Measurements from ENCODE around the gene RGS12.

The RGS12 gene

GRCh38 chr4:3255611-3256186, 37.1 kb upstream of the RGS12 start:
- no peak for DNase-seq

DNA sequence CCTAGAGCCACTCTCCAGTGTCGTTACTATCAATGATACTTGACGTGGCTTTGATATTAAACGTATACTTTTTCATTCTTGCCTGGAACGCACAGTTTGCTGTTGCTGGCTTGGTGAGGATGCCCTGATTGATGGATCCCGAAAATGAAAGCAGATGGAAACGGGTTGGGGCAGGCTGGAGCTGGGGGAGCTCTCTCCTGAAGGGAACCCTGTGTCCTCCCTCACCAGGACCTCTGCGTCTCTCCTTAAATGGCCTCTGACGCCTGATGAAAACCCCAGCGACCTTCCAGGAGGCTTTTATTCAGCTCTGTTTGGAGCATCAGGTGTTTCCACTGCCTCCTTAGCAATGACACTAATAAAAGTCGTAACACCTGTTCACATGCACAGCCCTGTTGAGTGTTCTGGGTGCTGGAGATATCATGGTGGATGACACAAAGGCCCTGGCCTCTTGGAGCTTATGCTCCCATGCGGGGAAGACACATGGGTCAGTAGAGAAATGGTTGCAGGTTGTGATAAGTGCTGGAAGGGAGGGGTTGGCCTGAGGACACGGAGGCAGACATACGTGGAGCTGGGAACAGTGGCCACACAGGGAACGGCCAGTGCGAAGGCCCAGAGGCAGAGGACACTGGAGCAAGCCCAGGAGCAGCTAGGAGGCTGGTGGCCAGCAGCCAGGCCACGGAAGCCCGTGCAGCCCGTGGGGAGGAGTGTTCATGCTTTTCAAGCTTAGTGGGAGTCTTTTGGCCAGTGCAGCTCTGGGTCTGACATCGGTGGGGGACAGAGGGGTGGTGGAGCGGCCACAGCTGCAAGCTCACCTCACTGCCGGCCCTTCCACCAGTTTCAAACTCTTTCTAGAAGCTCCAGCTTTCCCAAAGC, 36.4 kb upstream of the RGS12 start:
- no peak for DNase-seq

DNA sequence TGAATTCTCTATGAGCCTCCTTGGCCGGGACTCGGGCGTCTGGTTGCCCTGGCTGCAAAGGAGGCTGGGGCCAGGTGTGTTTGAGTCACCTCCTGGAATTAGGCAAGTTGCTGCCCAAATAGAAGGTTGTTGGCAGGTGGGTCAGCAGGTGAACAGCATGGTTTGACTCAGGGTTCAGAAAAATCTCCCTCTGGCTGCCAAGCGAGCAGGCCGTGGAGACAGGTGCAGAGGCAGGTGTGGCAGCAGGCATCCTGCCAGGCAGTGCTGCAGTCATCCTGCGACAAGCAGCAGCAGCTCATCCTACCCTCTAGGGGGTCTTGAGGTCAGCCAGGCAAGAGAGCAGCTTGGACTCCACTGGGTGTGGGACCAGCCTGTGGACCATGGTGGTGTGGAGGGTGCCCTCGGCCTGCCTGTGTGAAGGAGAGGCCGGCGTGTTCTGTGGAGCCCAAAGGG, 35.7 kb upstream of the RGS12 start:
- no peak for DNase-seq

DNA sequence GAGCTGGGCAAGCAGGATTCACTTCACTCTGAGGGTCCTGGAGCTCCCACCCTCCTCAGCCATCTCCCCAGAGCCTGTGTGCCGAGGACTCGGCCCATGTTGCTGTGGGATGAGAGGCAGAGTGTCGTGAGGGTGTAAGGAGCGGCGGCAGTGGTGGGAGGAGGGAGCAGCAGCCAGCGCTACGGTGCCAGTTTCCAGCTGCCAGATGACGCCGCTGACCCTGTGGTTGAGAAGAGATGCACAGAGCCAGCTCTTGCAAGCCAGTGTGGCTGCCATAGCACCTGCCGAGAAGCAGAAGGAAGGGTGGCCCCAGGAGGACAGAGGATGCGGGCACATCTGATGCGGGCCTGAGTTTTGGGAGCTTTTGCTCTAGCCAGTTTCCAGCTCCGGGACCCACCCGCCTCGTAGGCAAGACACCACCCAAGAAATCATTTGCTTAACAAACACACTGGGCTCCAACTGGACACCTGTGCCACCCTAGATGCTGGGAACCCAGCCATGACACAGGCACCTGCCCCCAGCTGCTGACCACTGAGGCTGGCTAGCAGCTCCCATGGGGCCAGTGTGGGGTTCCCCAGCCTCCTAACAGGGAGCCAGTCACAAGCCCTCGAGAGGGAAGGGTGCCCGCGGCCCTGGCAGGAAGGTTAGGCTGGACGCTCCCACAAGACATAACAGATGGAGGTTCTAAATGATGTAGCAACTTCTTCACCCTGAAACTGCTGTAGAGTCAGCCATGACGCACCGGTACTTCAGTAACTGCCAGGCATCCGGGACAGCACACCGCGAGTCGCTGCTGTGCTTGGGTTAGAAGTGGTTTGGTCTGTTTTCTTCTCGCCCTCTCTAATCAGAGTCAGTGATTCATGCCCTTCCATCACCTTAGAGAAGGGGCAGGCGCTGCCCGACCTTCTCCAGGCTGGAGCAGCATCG, 35.0 kb upstream of the RGS12 start:
- no peak for DNase-seq

DNA sequence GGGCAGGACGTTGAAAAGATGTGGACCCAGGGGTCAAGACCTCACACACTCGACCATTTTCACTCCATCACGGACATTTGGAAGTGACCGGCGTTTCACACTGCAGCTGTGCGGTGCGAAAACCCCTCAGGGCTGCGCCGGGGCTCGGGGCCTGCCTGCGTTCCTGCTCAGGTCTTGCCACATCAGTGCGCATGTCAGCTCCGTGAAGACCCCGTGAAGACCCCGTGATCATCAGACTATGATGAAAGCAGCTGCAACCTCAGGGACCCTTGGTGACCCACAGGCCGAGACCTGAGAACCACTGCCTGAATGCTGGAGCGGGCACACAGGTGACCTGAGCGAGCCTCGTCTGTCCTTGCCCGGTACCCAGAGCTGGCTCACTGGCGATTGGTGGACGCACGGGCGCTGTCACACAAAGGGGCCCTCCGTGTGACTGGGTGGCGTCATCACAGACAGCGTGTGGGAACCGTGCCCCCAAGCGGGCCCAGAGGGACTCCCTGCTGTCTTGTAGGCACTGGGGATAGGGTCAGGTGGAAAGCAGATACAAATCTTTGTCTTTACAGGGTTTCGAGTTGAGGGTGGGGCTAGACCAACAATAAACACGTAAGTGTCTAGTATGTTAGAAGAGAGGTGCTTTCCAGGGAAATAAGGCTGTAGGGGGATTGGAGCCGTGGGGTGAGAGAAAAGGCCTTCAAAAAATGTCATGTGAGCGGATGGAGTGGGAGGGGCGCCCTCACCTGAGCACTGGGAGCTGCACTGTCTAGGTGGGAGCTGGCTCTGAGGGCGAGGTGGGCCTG, 31.2 kb upstream of the RGS12 start:
- no peak for DNase-seq

DNA sequence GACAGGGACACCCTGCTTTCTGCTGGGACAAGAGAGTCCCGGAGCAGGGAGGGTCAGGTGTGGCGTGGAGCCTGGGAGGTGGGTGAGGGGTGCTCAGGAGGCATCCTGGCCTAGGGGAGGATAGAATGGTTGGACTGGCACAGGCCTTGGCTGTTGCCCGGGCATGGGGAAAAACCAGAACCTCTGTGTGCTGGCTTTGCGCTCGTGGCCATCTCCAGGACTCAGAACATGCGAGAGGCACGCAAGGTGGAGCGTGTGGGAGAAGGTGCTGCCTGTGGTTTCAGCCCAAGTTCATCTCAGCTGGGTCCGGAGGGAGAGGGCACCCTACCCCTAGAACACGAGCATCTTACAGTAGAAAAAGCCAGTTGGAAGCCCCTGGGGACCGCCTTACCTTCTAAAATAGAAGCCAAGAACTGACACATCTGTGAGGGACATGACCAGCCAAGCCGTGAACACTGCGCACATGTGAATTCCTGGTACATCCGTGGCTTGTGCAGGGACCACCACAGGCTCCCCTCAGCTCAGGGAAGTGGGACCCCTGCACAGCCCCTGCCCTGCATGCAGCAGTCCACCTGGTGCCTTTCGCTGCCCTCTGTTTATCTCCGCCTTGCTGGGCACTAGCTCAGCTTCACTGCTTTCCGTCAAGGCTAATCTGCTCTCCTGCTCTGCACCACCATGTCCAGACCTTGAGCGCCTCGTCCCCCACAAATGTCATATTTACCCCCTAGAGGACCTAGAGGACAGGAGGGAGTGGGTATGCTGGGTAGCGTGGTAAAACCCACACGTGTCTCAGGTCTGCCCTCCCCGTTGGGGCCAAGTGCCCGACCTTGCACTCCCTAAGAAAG, 30.4 kb upstream of the RGS12 start:
- DNase-seq = no peak

DNA sequence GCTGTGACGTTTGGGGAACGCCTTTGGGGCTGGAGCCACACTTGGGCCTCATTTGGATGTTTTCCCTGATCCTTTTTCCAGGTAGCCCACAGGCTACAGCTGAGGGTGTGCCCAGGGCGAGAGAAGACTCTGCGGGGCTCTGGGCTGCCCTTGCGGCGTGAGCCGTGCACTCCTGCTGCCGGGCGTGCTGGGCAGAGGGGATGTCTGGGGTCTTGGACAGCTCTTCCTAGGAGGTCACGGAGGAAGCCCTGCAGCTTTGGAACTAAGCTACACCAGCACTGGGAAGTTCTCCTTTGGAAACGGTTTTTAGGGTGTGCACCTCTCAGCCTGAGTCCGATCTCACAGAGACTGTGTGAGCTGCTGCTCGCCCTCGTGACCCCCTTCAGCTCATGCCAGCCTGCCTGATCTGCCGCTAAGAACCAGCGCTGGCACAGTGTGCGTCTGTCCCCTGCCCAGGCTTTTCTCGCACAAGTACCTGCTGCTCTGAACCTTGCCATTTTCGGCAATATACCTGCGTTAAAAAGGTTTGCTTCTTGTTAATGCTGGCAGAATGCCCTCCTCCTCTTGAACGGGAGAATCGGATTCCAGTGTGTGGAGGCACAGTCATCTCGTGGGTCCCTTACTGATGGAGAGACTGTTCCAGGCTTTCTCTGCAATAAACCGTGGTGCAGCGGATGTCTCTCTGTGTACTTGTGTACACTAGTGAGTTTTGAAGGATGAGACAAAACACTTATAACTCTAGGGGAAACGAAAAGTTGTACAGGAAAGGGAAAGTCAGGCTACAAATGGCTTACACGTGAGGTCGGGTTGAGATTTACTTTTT, 29.6 kb upstream of the RGS12 start:
- no peak for DNase-seq

DNA sequence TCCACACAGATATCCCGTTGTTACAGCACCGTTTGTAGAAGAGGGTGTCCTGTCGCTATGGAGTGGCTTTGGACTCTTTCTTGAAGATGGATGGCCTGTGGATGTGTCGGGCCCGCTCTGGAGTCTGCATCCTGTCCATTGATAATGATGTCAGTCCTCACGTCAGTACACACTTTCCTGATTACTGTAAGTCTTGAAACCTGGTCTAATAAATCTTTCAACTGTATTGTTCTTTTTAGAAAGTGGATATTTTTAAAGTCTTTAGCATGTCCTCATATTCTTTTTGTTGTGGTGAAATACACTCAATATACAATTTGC, 29.0 kb upstream of the RGS12 start:
- DNase-seq = no peak

DNA sequence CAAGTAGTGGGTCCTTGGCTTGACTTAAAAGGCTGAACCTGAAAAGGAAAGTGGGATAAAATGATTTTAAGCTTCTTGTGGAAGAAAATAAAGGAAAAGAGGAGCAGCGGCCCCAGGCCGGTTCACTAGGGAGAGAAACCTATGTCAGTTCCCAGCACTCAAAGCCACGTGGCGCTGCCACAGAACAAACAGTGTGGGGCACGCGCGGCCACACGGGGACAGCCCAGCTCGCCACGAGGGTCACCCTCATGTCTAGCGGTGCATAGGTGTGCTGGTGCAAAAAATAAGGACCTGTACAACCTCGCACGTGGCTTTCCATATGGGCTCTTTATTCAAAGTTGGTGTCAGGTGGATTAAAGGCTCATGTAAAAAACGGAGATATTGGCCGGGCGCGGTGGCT, 26.7 kb upstream of the RGS12 start:
- no peak for DNase-seq

DNA sequence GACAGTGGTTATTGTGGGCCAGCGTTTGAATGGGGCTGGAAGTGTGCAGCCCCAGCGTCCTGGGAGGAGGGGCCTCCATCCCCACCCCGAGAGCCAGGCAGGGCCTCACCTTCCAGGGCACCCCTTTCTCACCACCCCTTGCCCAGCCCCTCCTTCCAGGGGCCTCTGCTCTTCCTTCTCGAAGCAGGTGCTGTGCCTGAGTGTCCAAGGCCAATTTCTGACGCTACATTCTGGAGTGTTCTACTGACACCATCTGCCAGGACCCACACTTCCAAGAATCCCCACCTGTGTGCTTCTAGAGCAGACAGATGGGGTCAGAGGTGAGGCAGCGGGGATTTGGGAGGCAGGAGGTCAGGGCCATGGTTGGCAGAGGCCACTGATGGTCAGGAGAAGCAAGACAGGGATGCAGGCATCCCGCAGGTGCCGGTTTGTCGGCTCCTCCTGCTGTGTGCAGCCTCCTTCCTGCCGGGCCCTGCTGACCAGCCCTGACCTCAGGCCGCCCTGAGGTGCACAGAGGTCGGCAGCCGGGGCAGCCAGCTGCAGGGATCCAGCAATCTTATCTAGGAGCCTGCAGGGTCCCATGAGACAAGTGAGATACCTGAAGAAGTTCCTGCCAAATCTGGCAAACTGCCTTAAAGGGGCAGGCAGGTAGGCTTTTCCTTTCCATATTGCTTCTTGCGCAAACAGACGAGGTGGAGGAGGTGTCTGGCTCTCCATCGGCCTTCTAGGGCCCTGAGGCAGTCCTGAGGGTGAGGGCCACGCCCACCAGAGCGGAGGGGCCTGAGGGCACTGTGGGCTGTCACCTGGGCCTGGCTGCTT, 25.0 kb upstream of the RGS12 start:
- DNase-seq = no peak

GRCh38 chr4:3268395-3269104, 24.3 kb upstream of the RGS12 start:
- no peak for DNase-seq

- DNase-seq = no peak
These were observed 23.5 kb upstream of the RGS12 start for GRCh38 chr4:3269105-3269927.

DNA sequence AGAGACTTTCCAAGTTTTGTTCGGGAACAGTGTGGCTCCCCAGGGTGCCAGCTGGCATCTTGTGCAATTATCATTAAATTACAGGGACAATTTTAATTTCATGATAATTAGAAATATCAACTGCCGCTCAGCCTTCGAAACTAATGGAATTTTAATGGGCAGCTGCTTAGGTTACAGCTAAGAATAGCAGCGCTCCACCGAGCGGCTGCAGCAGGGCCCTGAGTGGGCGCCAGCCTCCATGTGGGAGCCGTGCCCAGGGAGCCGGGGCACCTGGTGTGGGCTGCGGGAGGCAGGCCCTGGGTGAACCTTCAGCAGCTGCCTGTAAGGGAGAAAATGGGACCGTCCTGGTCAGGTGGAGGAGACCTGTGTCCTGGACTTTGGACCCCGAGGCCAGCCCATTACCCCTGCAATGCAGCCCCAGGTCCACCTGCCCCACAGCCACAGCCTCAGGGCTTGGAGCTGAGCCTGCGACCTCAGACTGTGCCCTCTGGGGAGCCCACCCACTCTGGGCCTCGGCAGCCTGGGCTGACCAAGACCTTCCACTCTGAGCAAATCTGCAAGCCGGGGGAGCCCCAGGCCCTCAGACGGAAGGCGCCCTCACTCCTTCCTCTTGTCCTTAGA, 22.7 kb upstream of the RGS12 start:
- no peak for DNase-seq

DNA sequence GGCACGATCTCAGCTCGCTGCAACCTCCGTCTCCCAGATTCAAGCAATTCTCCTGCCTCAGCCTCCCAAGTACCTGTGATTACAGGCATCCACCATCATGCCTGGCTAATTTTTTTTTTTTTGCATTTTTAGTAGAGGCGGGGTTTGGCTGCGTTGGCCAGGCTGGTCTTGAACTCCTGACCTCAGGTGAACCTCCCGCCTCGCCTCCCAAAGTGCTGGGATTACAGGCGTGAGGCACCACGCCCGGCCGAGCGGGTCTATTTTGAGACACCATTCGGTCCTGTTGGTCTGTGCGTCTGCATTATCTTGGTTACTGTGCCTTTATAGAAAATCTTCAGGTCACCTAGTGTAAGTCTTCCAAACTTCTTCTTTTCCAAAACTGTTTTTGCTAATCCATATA, 21.7 kb upstream of the RGS12 start:
- no peak for DNase-seq

GRCh38 chr4:3276986-3277385, 15.8 kb upstream of the RGS12 start:
- no peak for DNase-seq

GRCh38 chr4:3280466-3280865, 12.4 kb upstream of the RGS12 start:
- no peak for DNase-seq

- DNase-seq = no peak
These were observed 9.3 kb upstream of the RGS12 start for GRCh38 chr4:3283483-3283882.

DNA sequence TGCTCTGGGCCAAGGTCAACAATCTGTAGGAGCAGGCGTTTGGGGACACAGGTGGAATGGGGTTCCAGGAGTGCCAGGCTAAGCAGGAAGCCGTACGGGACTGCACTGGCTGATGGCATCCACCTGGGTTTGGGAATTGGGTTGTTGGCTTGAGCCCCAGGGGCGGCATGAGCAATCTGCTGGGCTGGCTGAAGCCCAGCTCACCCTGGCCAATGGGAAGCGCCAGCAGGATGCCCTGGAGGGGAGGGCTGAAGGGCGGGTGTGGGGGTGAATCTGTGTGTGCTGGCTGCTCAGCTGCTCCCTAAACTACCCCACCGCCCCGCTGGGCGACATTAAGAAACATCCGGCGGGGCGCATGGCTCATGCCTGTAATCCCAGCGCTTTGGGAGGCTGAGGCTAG, 8.9 kb upstream of the RGS12 start:
- no peak for DNase-seq
